Measurements from ENCODE around the gene FKBP7. TPM values are rescaled to one million over a fixed set of nuclear protein-coding genes. Genes with fewer than 3 reads are reported as not detected.
"Not testable (repeated sequence)": the region's sequence is repeated elsewhere in the genome, so short reads cannot be mapped to it uniquely, and the experiment has no call there.

FKBP7 gene
- total and polyA plus RNA-seq, 2 donors (not counting 1 experiment from before 2014, with no cell fraction given) = 54.3 to 57.7 TPM

GRCh38 chr2:178474560-178474959, 3.8 kb downstream of the FKBP7 start:
- no peak overlapping the region for H3K4me3 ChIP-seq (replicated peaks in 1 of 4; ENCODE audit: control extremely low read depth in 1 of 4, insufficient read depth in 1 of 4, low read depth in 3 of 4, low read length in 4 of 4)
- no peak overlapping the region for H2AFZ ChIP-seq (ENCODE audit: low read length)

GRCh38 chr2:178473931-178474330, 4.5 kb downstream of the FKBP7 start:
- TF ChIP-seq EZH2 (IDR thresholded peaks at IDR 0.05; ENCODE audit: low read length, missing control alignments) (no peak), CTCF (conservative IDR thresholded peaks at IDR 0.05 in 1 of 2, IDR thresholded peaks at IDR 0.05 in 1 of 2; ENCODE audit: low read depth in 1 of 2, low read length in 2 of 2) (no peak)
- no peaks in the 10 kb centered on the region for H3K27me3 ChIP-seq (ENCODE audit: control insufficient read depth, insufficient read depth, low read length)
- H3K36me3 ChIP-seq (ENCODE audit: control insufficient read depth, insufficient read depth, low read length) = no peaks in the 10 kb centered on the region
- no peaks in the 10 kb centered on the region for H4K20me1 ChIP-seq (ENCODE audit: control insufficient read depth, extremely low read depth, insufficient read depth, low read length)
- no peak overlapping the region for H3K4me3 ChIP-seq (replicated peaks in 1 of 4; ENCODE audit: control extremely low read depth in 1 of 4, insufficient read depth in 1 of 4, low read depth in 3 of 4, low read length in 4 of 4)
- peaks cover 5% of the 10 kb centered on the region for H3K79me2 ChIP-seq (ENCODE audit: control insufficient read depth, insufficient read depth, low read length)
- H3K4me1 ChIP-seq (ENCODE audit: control insufficient read depth, extremely low read depth, insufficient read depth, low read length) = peaks cover 2% of the 10 kb centered on the region
- no peak overlapping the region for H3K9ac ChIP-seq (ENCODE audit: insufficient read depth, low read length)
- no peaks in the 10 kb centered on the region for H3K9me3 ChIP-seq (ENCODE audit: control insufficient read depth, insufficient read depth, low read depth, low read length)
- no peak overlapping the region for H2AFZ ChIP-seq (ENCODE audit: low read length)
- DNase-seq (ENCODE audit: low read depth in 2 of 2) = peak; percentile 36 to 42
- H3K4me2 ChIP-seq (ENCODE audit: extremely low read depth, insufficient read depth, low read length) = no peak overlapping the region
- H3K27ac ChIP-seq (ENCODE audit: insufficient read depth, low read length) = no peak overlapping the region

More at GRCh38 chr2:178474560-178474959, 3.8 kb downstream of the FKBP7 start:
- H3K27me3 ChIP-seq (ENCODE audit: control insufficient read depth, insufficient read depth, low read length) = no peaks in the 10 kb centered on the region
- H4K20me1 ChIP-seq (ENCODE audit: control insufficient read depth, extremely low read depth, insufficient read depth, low read length) = no peaks in the 10 kb centered on the region
- no peak overlapping the region for H3K27ac ChIP-seq (ENCODE audit: insufficient read depth, low read length)
- H3K4me2 ChIP-seq (ENCODE audit: extremely low read depth, insufficient read depth, low read length) = no peak overlapping the region
- TF ChIP-seq CTCF (conservative IDR thresholded peaks at IDR 0.05 in 1 of 2, IDR thresholded peaks at IDR 0.05 in 1 of 2; ENCODE audit: low read depth in 1 of 2, low read length in 2 of 2) = no peak
- no peak for TF ChIP-seq EZH2 (IDR thresholded peaks at IDR 0.05; ENCODE audit: low read length, missing control alignments)
- no peak for DNase-seq (ENCODE audit: low read depth in 2 of 2)
- H3K9me3 ChIP-seq (ENCODE audit: control insufficient read depth, insufficient read depth, low read depth, low read length) = no peaks in the 10 kb centered on the region
- H3K36me3 ChIP-seq (ENCODE audit: control insufficient read depth, insufficient read depth, low read length) = no peaks in the 10 kb centered on the region
- peaks cover 5% of the 10 kb centered on the region for H3K79me2 ChIP-seq (ENCODE audit: control insufficient read depth, insufficient read depth, low read length)
- H3K9ac ChIP-seq (ENCODE audit: insufficient read depth, low read length) = no peak overlapping the region
- H3K4me1 ChIP-seq (ENCODE audit: control insufficient read depth, extremely low read depth, insufficient read depth, low read length) = peaks cover 2% of the 10 kb centered on the region

GRCh38 chr2:178473373-178473772, 5.0 kb downstream of the FKBP7 start:
- Histone ChIP-seq H3K79me2 (ENCODE audit: control insufficient read depth, insufficient read depth, low read length) (peaks cover 5% of the 10 kb centered on the region), H3K4me2 (ENCODE audit: extremely low read depth, insufficient read depth, low read length) (no peak overlapping the region)
- TF ChIP-seq EZH2 (IDR thresholded peaks at IDR 0.05; ENCODE audit: low read length, missing control alignments) (no peak), CTCF (conservative IDR thresholded peaks at IDR 0.05 in 1 of 2, IDR thresholded peaks at IDR 0.05 in 1 of 2; ENCODE audit: low read depth in 1 of 2, low read length in 2 of 2) (no peak)

GRCh38 chr2:178471313-178471712, 7.1 kb downstream of the FKBP7 start:
- not testable (repeated sequence) for H3K27ac ChIP-seq (ENCODE audit: insufficient read depth, low read length); H3K79me2 ChIP-seq (ENCODE audit: control insufficient read depth, insufficient read depth, low read length); H3K4me2 ChIP-seq (ENCODE audit: extremely low read depth, insufficient read depth, low read length); H4K20me1 ChIP-seq (ENCODE audit: control insufficient read depth, extremely low read depth, insufficient read depth, low read length); DNase-seq (ENCODE audit: low read depth in 2 of 2); H2AFZ ChIP-seq (ENCODE audit: low read length); H3K36me3 ChIP-seq (ENCODE audit: control insufficient read depth, insufficient read depth, low read length); H3K4me1 ChIP-seq (ENCODE audit: control insufficient read depth, extremely low read depth, insufficient read depth, low read length); H3K4me3 ChIP-seq (replicated peaks in 1 of 4; ENCODE audit: control extremely low read depth in 1 of 4, insufficient read depth in 1 of 4, low read depth in 3 of 4, low read length in 4 of 4); H3K9ac ChIP-seq (ENCODE audit: insufficient read depth, low read length); H3K9me3 ChIP-seq (ENCODE audit: control insufficient read depth, insufficient read depth, low read depth, low read length); H3K27me3 ChIP-seq (ENCODE audit: control insufficient read depth, insufficient read depth, low read length)

More at GRCh38 chr2:178473373-178473772, 5.0 kb downstream of the FKBP7 start:
- Histone ChIP-seq H3K4me3 (replicated peaks in 1 of 4; ENCODE audit: control extremely low read depth in 1 of 4, insufficient read depth in 1 of 4, low read depth in 3 of 4, low read length in 4 of 4) (no peak overlapping the region), H4K20me1 (ENCODE audit: control insufficient read depth, extremely low read depth, insufficient read depth, low read length) (no peaks in the 10 kb centered on the region), H2AFZ (ENCODE audit: low read length) (no peak overlapping the region), H3K27ac (ENCODE audit: insufficient read depth, low read length) (no peak overlapping the region), H3K27me3 (ENCODE audit: control insufficient read depth, insufficient read depth, low read length) (no peaks in the 10 kb centered on the region), H3K36me3 (ENCODE audit: control insufficient read depth, insufficient read depth, low read length) (no peaks in the 10 kb centered on the region), H3K4me1 (ENCODE audit: control insufficient read depth, extremely low read depth, insufficient read depth, low read length) (no peaks in the 10 kb centered on the region), H3K9me3 (ENCODE audit: control insufficient read depth, insufficient read depth, low read depth, low read length) (no peaks in the 10 kb centered on the region), H3K9ac (ENCODE audit: insufficient read depth, low read length) (no peak overlapping the region)
- no peak for DNase-seq (ENCODE audit: low read depth in 2 of 2)

Data from fibroblast of lung (primary cell).